SK-N-SH (cell line): ENCODE measurements around the gene DSCAM. TPM values are rescaled to one million over a fixed set of nuclear protein-coding genes. Genes with fewer than 3 reads are reported as not detected.

ENCODE experiments used
- CTCF ChIA-PET: fragments of 300-600, 350-600 bp; formaldehyde crosslinking; extraction: SDS; loops from one replicate; lab custom pipeline; 2021; lab: Yijun Ruan, JAX
- POLR2A ChIA-PET: fragments of 350-600 bp; sonication (Branson Sonifier 250); formaldehyde crosslinking; extraction: SDS; loops from one replicate; lab custom pipeline; 2020; ENCODE audit warnings: antibody characterized with exemption, inconsistent platforms; lab: Yijun Ruan, JAX
- DNase-seq: peaks from one replicate; pipeline ENCODE4 v3.0.0; 2012
- H2AFZ ChIP-seq: fragments of 200-600 bp; sonication (generic); 2 replicates; pipeline ENCODE4 v1.8.1; 2016; ENCODE audit warnings: antibody characterized with exemption, mild to moderate bottlenecking, low read depth
- H3F3A ChIP-seq: fragments of 200-600 bp; sonication (generic); replicated peaks from 2 replicates; pipeline ENCODE3; 2016; ENCODE audit warnings: antibody characterized with exemption, mild to moderate bottlenecking; ENCODE audit not compliant: insufficient read depth
- H3K27ac ChIP-seq, 2 experiments: fragments of 200-500 bp in 1 of 2; fragments of 200-600 bp in 1 of 2; sonication (Bioruptor generic) in 1 of 2; sonication (generic), shearing (Covaris generic) in 1 of 2; 2 replicates each; pipeline versions ENCODE4 v1.5.1 to v1.6.1; 2014 to 2016; ENCODE audit warnings: low read depth in 2 of 2, inconsistent platforms in 1 of 2, low read length in 1 of 2, mild to moderate bottlenecking in 1 of 2, mixed read lengths in 1 of 2
- H3K27me3 ChIP-seq: fragments of 200-600 bp; sonication (generic), shearing (Covaris generic); 2 replicates; pipeline ENCODE4 v1.6.1; 2016; ENCODE audit warnings: mixed run types; ENCODE audit not compliant: insufficient read depth
- H3K36me3 ChIP-seq, 2 experiments: fragments of 200-500 bp in 1 of 2; fragments of 200-600 bp in 1 of 2; sonication (Bioruptor generic) in 1 of 2; sonication (generic) in 1 of 2; replicated peaks in 1 of 2; 2 replicates each; pipeline versions ENCODE3 to v1.5.1; 2014 to 2016; ENCODE audit warnings: low read length in 1 of 2, mild to moderate bottlenecking in 1 of 2; ENCODE audit not compliant: insufficient read depth in 2 of 2, control insufficient read depth in 1 of 2
- H3K4me1 ChIP-seq, 2 experiments: fragments of 200-500 bp in 1 of 2; fragments of 200-600 bp in 1 of 2; sonication (Bioruptor generic) in 1 of 2; sonication (generic), shearing (Covaris generic) in 1 of 2; 2 replicates each; pipeline versions ENCODE4 v1.5.1 to v1.6.1; 2014 to 2016; ENCODE audit warnings: low read depth in 1 of 2, low read length in 1 of 2, mixed run types in 1 of 2; ENCODE audit not compliant: insufficient read depth in 2 of 2, control insufficient read depth in 1 of 2
- H3K4me2 ChIP-seq: fragments of 200-600 bp; sonication (generic), shearing (Covaris generic); 2 replicates; pipeline ENCODE4 v1.6.1; 2017; ENCODE audit warnings: mixed run types
- H3K4me3 ChIP-seq, 2 experiments: fragments of 200-500 bp in 1 of 2; fragments of 200-600 bp in 1 of 2; sonication (Bioruptor generic) in 1 of 2; sonication (generic), shearing (Covaris generic) in 1 of 2; 2 replicates each; pipeline versions ENCODE4 v1.5.1 to v1.8.1; 2014 to 2016; ENCODE audit warnings: low read depth in 2 of 2, inconsistent platforms in 1 of 2, low read length in 1 of 2, mild to moderate bottlenecking in 1 of 2, mixed read lengths in 1 of 2, moderate library complexity in 1 of 2
- H3K79me2 ChIP-seq: fragments of 200-600 bp; sonication (generic); 2 replicates; pipeline ENCODE4 v1.8.1; 2017; ENCODE audit warnings: mild to moderate bottlenecking; ENCODE audit not compliant: insufficient read depth
- H3K9ac ChIP-seq: fragments of 200-600 bp; sonication (generic); 2 replicates; pipeline ENCODE4 v1.6.1; 2017; ENCODE audit warnings: mixed run types
- H3K9me2 ChIP-seq: fragments of 200-600 bp; sonication (generic); 2 replicates; pipeline ENCODE4 v1.6.1; 2017; ENCODE audit warnings: mixed run types
- H3K9me3 ChIP-seq: fragments of 200-600 bp; sonication (generic); 2 replicates; pipeline ENCODE4 v1.6.1; 2017; ENCODE audit warnings: mixed run types, mild to moderate bottlenecking, moderate library complexity
- H4K20me1 ChIP-seq: fragments of 200-600 bp; sonication (generic); 2 replicates; pipeline ENCODE4 v1.6.1; 2017; ENCODE audit warnings: mild to moderate bottlenecking, mixed run types; ENCODE audit not compliant: insufficient read depth
- CTCF ChIP-seq: fragments of 200-600 bp; sonication (generic); IDR thresholded peaks from 2 replicates; pipeline ENCODE4 v1.6.1; 2017; ENCODE audit warnings: antibody characterized with exemption, mild to moderate bottlenecking, moderate library complexity
- ELF1 ChIP-seq: IDR thresholded peaks from 2 replicates; pipeline ENCODE4 v1.4.0; 2012
- EZH2phosphoT487 ChIP-seq: fragments of 200-600 bp; sonication (generic); IDR thresholded peaks from 2 replicates; pipeline ENCODE4 v1.6.1; 2017; ENCODE audit warnings: low read depth, mixed run types, mild to moderate bottlenecking, antibody characterized with exemption, moderate library complexity, borderline replicate concordance
- FOXJ3 ChIP-seq: sonication (generic); formaldehyde crosslinking; IDR thresholded peaks from 2 replicates; pipeline ENCODE4 v1.5.1; 2020; ENCODE audit warnings: mild to moderate bottlenecking, missing genetic modification reagents
- FOXM1 ChIP-seq: IDR thresholded peaks from 2 replicates; pipeline ENCODE4 v1.4.0; 2012; ENCODE audit warnings: low read depth, mild to moderate bottlenecking
- MEF2A ChIP-seq: IDR thresholded peaks from 2 replicates; pipeline ENCODE4 v1.4.0; 2012; ENCODE audit warnings: low read depth, borderline replicate concordance
- PBX3 ChIP-seq: IDR thresholded peaks from 2 replicates; pipeline ENCODE4; 2012
- RAD21 ChIP-seq: IDR thresholded peaks from 2 replicates; pipeline ENCODE4 v1.6.1; 2012; ENCODE audit warnings: mild to moderate bottlenecking, low read length
- RCOR1 ChIP-seq: fragments of 150-350 bp; IDR thresholded peaks from 2 replicates; pipeline ENCODE4 v1.6.1; 2017; ENCODE audit warnings: antibody characterized with exemption, low read length
- RFX5 ChIP-seq: IDR thresholded peaks from 2 replicates; pipeline ENCODE4 v1.6.1; 2012; ENCODE audit warnings: mild to moderate bottlenecking, improper control_type of control experiment, low read length
- SMC3 ChIP-seq: IDR thresholded peaks from 2 replicates; pipeline ENCODE4 v1.6.1; 2012; ENCODE audit warnings: low read depth, low read length, improper control_type of control experiment
- TEAD4 ChIP-seq: IDR thresholded peaks from 2 replicates; pipeline ENCODE4 v1.4.0; 2012; ENCODE audit warnings: mild to moderate bottlenecking, borderline replicate concordance; ENCODE audit not compliant: insufficient read depth
- USF1 ChIP-seq: IDR thresholded peaks from 2 replicates; pipeline ENCODE4 v1.4.0; 2012; ENCODE audit warnings: low read depth, borderline replicate concordance
- ZBTB33 ChIP-seq: IDR thresholded peaks from 2 replicates; pipeline ENCODE4 v1.4.0; 2012; ENCODE audit warnings: low read depth, borderline replicate concordance
- WGBS: methylation state at CpG from one replicate; pipeline ENCODE4 v1.1.6; 2017; ENCODE audit warnings: low lambda C conversion rate; 5-methylcytosine and 5-hydroxymethylcytosine counted together
- polyA plus RNA-seq, 3 experiments: library from polyadenylated mRNA; depleted of rRNA; stranded (reverse); fragments of >200 nt; gene quantifications; 2 replicates each; pipeline ENCODE4 v1.2.3, GENCODE V29; 2012

Gene DSCAM
- polyA plus RNA-seq, 1 of the 3 experiments (the other 2 are of a cell fraction), result not detected

- Histone ChIP-seq H3K27ac (no peak overlapping the region), H3K4me3 (no peak overlapping the region), H4K20me1 (no peaks in the 10 kb centered on the region), H3K27me3 (no peaks in the 10 kb centered on the region), H2AFZ (no peak overlapping the region)
- TF ChIP-seq MEF2A (no peak), FOXM1 (no peak), RFX5 (no peak), CTCF (no peak), ZBTB33 (no peak), EZH2phosphoT487 (no peak), USF1 (no peak), ELF1 (no peak), FOXJ3 (no peak), SMC3 (no peak), RCOR1 (no peak), PBX3 (no peak), TEAD4 (no peak), RAD21 (no peak)
- TF ChIP-seq, all 33 proteins: peak for 0
- POLR2A ChIA-PET, result no interaction called here
- Histone ChIP-seq H3F3A (no peaks in the 10 kb centered on the region), H3K36me3 (no peaks in the 10 kb centered on the region), H3K9ac (no peak overlapping the region), H3K4me1 (no peaks in the 10 kb centered on the region; a peak in 1 of 4 replicates), H3K79me2 (no peaks in the 10 kb centered on the region), H3K4me2 (no peak overlapping the region), H3K9me3 (peaks cover 7% of the 10 kb centered on the region; the same call in 1 of the 2 replicates), H3K9me2 (no peaks in the 10 kb centered on the region)
- CTCF ChIA-PET, result interaction anchor here (0.8 kb wide), 1 partner anchor 11 kb away, joined by 3 read pairs; no protein-coding TSS in a partner anchor
- 78% methylated on average over 4 of the region's 4 CpGs for WGBS
- DNase-seq, result no peak
Observed at GRCh38 chr21:40605094-40605493, 241.9 kb downstream of the DSCAM start.
